Lower leg skin (tissue), 3 donors: ENCODE results near the gene COX6A2.

Experiments used
- POLR2A ChIP-seq, 2 donors: fragments of 450-650 bp; IDR thresholded peaks; one replicate each; pipeline ENCODE4 v1.6.1; 2016 to 2017; ENCODE audit warnings: antibody characterized with exemption in 2 of 2, mild to moderate bottlenecking in 1 of 2, moderate library complexity in 1 of 2
- TF ChIP-seq, protein P1 (sequence below), 3 donors: fragments of 450-650 bp; IDR thresholded peaks; one replicate each; pipeline ENCODE4 v1.5.1; 2016; ENCODE audit warnings: antibody characterized with exemption in 3 of 3, mild to moderate bottlenecking in 3 of 3, moderate library complexity in 2 of 3

DNA sequence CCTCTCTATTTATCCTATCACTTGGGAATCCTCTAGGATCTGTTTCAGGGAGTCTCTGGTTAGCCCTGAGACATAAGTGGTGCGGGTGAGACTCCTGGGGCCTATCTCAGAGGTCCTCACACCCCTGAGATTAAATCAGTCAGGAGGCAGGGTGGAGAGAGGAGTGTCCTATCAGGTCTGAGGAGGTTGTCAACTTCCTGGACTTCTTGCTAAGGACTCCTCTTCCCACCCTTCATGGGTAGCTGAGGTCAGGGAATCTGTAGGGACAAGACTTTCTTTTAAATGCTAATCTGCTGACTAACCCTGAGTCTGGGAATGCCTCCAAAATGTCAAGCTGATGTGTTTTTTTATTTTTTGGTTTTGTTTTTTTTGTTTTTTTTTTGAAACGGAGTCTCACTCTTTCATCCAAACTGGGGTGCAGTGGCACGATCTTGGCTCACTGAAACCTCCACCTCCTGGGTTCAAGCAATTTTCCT lies 24.5 kb upstream of the COX6A2 start:
- TF ChIP-seq, protein P1, sequence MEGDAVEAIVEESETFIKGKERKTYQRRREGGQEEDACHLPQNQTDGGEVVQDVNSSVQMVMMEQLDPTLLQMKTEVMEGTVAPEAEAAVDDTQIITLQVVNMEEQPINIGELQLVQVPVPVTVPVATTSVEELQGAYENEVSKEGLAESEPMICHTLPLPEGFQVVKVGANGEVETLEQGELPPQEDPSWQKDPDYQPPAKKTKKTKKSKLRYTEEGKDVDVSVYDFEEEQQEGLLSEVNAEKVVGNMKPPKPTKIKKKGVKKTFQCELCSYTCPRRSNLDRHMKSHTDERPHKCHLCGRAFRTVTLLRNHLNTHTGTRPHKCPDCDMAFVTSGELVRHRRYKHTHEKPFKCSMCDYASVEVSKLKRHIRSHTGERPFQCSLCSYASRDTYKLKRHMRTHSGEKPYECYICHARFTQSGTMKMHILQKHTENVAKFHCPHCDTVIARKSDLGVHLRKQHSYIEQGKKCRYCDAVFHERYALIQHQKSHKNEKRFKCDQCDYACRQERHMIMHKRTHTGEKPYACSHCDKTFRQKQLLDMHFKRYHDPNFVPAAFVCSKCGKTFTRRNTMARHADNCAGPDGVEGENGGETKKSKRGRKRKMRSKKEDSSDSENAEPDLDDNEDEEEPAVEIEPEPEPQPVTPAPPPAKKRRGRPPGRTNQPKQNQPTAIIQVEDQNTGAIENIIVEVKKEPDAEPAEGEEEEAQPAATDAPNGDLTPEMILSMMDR (IDR thresholded peaks at IDR 0.05), result no peak
- no peak for TF ChIP-seq POLR2A (IDR thresholded peaks at IDR 0.05)
